ENCODE results near the gene CD44. TPM values are rescaled to one million over a fixed set of nuclear protein-coding genes. Genes with fewer than 3 reads are reported as not detected.

CD44 gene
- total and polyA plus RNA-seq, 10 of the 15 experiments (the other 5 are each of a cell fraction or from before 2014, with no cell fraction given): 57.1 to 293 (median 120) TPM

DNA sequence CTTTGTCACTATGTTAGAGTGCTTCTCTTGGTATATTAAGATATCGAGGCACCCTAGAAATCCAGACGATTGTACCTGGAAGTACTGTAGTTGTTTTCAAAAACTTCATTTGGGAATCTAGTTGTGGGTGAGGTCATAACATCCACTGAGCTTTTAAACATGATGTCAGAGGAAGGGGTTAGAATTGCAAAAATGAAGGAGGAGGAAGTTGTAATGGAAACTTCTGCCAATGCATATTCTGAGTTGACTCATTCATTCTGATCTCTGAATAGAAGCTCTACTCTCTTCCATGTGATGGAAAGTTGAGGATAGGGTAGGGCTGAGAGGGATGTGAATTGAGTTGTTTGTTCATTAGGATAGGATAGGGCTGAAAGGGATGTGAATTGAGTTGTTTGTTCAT is 7.7 kb downstream of the CD44 start (continued):
- TF ChIP-seq ATF7 (IDR thresholded peaks at IDR 0.05; ENCODE audit: low read depth) (peak; percentile 87), RUNX3 (IDR thresholded peaks at IDR 0.05; ENCODE audit: low read length) (peak; percentile 19; the same call in 1 of the 2 replicates), CREB1 (IDR thresholded peaks at IDR 0.05; ENCODE audit: low read depth) (peak; percentile 93), ETV6 (conservative IDR thresholded peaks at IDR 0.05 in 1 of 2, IDR thresholded peaks at IDR 0.05 in 1 of 2; ENCODE audit: borderline replicate concordance in 1 of 2, low read depth in 1 of 2) (peak in 1 of 2 experiments; percentile 30; a peak in 1 of 4 replicates), GABPA (IDR thresholded peaks at IDR 0.05; ENCODE audit: low read depth) (peak; percentile 80), PKNOX1 (IDR thresholded peaks at IDR 0.05) (no peak), FOXM1 (IDR thresholded peaks at IDR 0.05; ENCODE audit: low read depth, low read length) (no peak), TCF12 (IDR thresholded peaks at IDR 0.05; ENCODE audit: low read depth, low read length) (no peak)
- TF ChIP-seq, protein P1, sequence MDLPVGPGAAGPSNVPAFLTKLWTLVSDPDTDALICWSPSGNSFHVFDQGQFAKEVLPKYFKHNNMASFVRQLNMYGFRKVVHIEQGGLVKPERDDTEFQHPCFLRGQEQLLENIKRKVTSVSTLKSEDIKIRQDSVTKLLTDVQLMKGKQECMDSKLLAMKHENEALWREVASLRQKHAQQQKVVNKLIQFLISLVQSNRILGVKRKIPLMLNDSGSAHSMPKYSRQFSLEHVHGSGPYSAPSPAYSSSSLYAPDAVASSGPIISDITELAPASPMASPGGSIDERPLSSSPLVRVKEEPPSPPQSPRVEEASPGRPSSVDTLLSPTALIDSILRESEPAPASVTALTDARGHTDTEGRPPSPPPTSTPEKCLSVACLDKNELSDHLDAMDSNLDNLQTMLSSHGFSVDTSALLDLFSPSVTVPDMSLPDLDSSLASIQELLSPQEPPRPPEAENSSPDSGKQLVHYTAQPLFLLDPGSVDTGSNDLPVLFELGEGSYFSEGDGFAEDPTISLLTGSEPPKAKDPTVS (IDR thresholded peaks at IDR 0.05; ENCODE audit: low read depth, low read length): no peak
- TF ChIP-seq, protein P2, sequence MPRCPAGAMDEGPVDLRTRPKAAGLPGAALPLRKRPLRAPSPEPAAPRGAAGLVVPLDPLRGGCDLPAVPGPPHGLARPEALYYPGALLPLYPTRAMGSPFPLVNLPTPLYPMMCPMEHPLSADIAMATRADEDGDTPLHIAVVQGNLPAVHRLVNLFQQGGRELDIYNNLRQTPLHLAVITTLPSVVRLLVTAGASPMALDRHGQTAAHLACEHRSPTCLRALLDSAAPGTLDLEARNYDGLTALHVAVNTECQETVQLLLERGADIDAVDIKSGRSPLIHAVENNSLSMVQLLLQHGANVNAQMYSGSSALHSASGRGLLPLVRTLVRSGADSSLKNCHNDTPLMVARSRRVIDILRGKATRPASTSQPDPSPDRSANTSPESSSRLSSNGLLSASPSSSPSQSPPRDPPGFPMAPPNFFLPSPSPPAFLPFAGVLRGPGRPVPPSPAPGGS (IDR thresholded peaks at IDR 0.05; ENCODE audit: borderline replicate concordance, insufficient read depth, low read depth, low read length, poor library complexity, severe bottlenecking): no peak

All from GM12878 (cell line).